Measurements from ENCODE around the gene CDH13. TPM values are rescaled to one million over a fixed set of nuclear protein-coding genes. Genes with fewer than 3 reads are reported as not detected.

The CDH13 gene
- 81.1 TPM for total RNA-seq (ENCODE audit: unreplicated experiment)
- long read RNA-seq, partial matches to known transcripts: 11 of 18 reads
- long read RNA-seq, other reads (novel, unspliced or antisense): 7 of 18 reads

GRCh38 chr16:82626791-82627261 is at the start of gene CDH13:
CDH13 (plus strand) TSS chr16:82626969.
- peak within 1 kb of the TSS; percentile 91 for H3K4me3 Mint-ChIP-seq (ENCODE audit: unreplicated experiment)
- H3K27me3 Mint-ChIP-seq (ENCODE audit: unreplicated experiment): peaks cover 3% of the 10 kb centered on the region
- H3K36me3 Mint-ChIP-seq (ENCODE audit: unreplicated experiment): no peaks in the 10 kb centered on the region
- peaks cover 1% of the 10 kb centered on the region for H3K9me3 Mint-ChIP-seq (ENCODE audit: unreplicated experiment)
- H3K27ac Mint-ChIP-seq (ENCODE audit: unreplicated experiment): peak within 1 kb of the TSS; percentile 52
- TF ChIP-seq CTCF (IDR thresholded peaks at IDR 0.05; ENCODE audit: partially characterized antibody, unreplicated experiment): no peak
- peak; percentile 43 for DNase-seq
- H3K4me1 Mint-ChIP-seq (ENCODE audit: low read depth, unreplicated experiment): peaks cover 41% of the 10 kb centered on the region

GRCh38 chr16:82580298-82580890 is 46.4 kb upstream of the CDH13 start:
- no peak for DNase-seq
- no peaks in the 10 kb centered on the region for H3K4me1 Mint-ChIP-seq (ENCODE audit: low read depth, unreplicated experiment)
- H3K27ac Mint-ChIP-seq (ENCODE audit: unreplicated experiment): no peak overlapping the region
- no peaks in the 10 kb centered on the region for H3K27me3 Mint-ChIP-seq (ENCODE audit: unreplicated experiment)
- no peak for TF ChIP-seq CTCF (IDR thresholded peaks at IDR 0.05; ENCODE audit: partially characterized antibody, unreplicated experiment)
- no peak overlapping the region for H3K4me3 Mint-ChIP-seq (ENCODE audit: unreplicated experiment)
- no peaks in the 10 kb centered on the region for H3K36me3 Mint-ChIP-seq (ENCODE audit: unreplicated experiment)
- no peaks in the 10 kb centered on the region for H3K9me3 Mint-ChIP-seq (ENCODE audit: unreplicated experiment)

GRCh38 chr16:82582975-82583374 is 43.8 kb upstream of the CDH13 start:
- Mint-ChIP-seq H3K9me3 (ENCODE audit: unreplicated experiment) (no peaks in the 10 kb centered on the region), H3K4me3 (ENCODE audit: unreplicated experiment) (no peak overlapping the region), H3K27me3 (ENCODE audit: unreplicated experiment) (no peaks in the 10 kb centered on the region), H3K4me1 (ENCODE audit: low read depth, unreplicated experiment) (no peaks in the 10 kb centered on the region), H3K27ac (ENCODE audit: unreplicated experiment) (no peak overlapping the region), H3K36me3 (ENCODE audit: unreplicated experiment) (no peaks in the 10 kb centered on the region)
- no peak for DNase-seq
- TF ChIP-seq CTCF (IDR thresholded peaks at IDR 0.05; ENCODE audit: partially characterized antibody, unreplicated experiment): no peak

GRCh38 chr16:82583422-82583821 is 43.3 kb upstream of the CDH13 start:
- H3K36me3 Mint-ChIP-seq (ENCODE audit: unreplicated experiment): no peaks in the 10 kb centered on the region
- no peak for TF ChIP-seq CTCF (IDR thresholded peaks at IDR 0.05; ENCODE audit: partially characterized antibody, unreplicated experiment)
- no peak for DNase-seq
- no peak overlapping the region for H3K27ac Mint-ChIP-seq (ENCODE audit: unreplicated experiment)
- no peak overlapping the region for H3K4me3 Mint-ChIP-seq (ENCODE audit: unreplicated experiment)
- H3K9me3 Mint-ChIP-seq (ENCODE audit: unreplicated experiment): no peaks in the 10 kb centered on the region
- H3K27me3 Mint-ChIP-seq (ENCODE audit: unreplicated experiment): no peaks in the 10 kb centered on the region
- H3K4me1 Mint-ChIP-seq (ENCODE audit: low read depth, unreplicated experiment): no peaks in the 10 kb centered on the region

- no peak overlapping the region for H3K27ac Mint-ChIP-seq (ENCODE audit: unreplicated experiment)
- H3K4me1 Mint-ChIP-seq (ENCODE audit: low read depth, unreplicated experiment): no peaks in the 10 kb centered on the region
- no peaks in the 10 kb centered on the region for H3K27me3 Mint-ChIP-seq (ENCODE audit: unreplicated experiment)
- H3K9me3 Mint-ChIP-seq (ENCODE audit: unreplicated experiment): no peaks in the 10 kb centered on the region
- TF ChIP-seq CTCF (IDR thresholded peaks at IDR 0.05; ENCODE audit: partially characterized antibody, unreplicated experiment): no peak
- DNase-seq: no peak
- no peak overlapping the region for H3K4me3 Mint-ChIP-seq (ENCODE audit: unreplicated experiment)
- no peaks in the 10 kb centered on the region for H3K36me3 Mint-ChIP-seq (ENCODE audit: unreplicated experiment)
Measured at GRCh38 chr16:82584553-82585152, 42.1 kb upstream of the CDH13 start.
